Anterior cingulate cortex (tissue), 58 donors: ENCODE data around the gene MYOM1.
A peak's percentile ranks its signal among the peaks of the same experiment; 100 is the strongest.
"Not testable (repeated sequence)": the region's sequence is repeated elsewhere in the genome, so short reads cannot be mapped to it uniquely, and the experiment has no call there.

Experiments
- DNase-seq, 58 donors: peaks; one replicate each; lab custom pipeline; 2025; lab: John Stamatoyannopoulos, UW

Gene MYOM1

GRCh38 chr18:3095921-3096320 is 123.8 kb downstream of the MYOM1 start:
- DNase-seq = no peak

GRCh38 chr18:3094338-3094684 is 125.5 kb downstream of the MYOM1 start:
- no peak for DNase-seq

GRCh38 chr18:3093624-3094337 is 126.0 kb downstream of the MYOM1 start:
- peak in 2 of 58 donors; percentile 1 to 7 for DNase-seq

- no peak for DNase-seq
Measured at GRCh38 chr18:3092727-3093126, 127.0 kb downstream of the MYOM1 start.

DNA sequence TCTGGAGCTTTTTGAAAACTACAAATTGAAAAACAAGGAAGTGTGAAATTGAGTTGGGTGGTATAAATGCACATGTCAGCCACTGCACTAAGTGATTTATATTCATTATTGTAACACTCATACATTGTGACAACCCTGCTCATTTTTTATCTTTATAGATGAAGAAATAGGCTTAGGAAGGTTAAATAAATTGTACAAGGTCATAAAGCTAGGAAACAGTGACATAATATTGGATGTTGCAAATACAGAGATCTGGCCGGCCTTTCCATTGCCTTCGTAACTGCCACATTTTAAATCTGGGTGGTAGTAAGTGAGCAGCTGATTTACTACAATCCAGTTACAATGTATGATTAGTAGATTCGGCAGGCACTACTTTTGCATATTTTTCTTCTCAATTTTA is 130.2 kb downstream of the MYOM1 start:
- DNase-seq = no peak

DNA sequence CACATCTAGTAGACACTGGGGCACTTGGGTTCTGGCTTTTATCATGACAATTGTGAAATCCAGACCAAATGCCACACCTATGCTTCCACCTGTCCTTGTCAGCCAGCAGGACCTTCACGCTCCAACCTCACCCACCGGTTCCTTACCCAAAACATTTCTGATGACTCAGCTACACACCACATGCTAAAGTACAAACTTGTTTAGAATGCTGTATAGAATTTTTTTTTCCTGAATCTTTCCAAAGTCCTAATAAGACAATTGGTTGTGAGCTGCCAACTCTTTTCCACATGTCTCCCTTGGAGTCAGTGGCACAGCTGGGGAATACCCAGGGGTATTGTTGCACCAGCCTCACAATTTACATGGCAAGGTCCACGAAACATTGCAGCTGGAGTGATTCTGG is 131.3 kb downstream of the MYOM1 start:
- DNase-seq = no peak

DNA sequence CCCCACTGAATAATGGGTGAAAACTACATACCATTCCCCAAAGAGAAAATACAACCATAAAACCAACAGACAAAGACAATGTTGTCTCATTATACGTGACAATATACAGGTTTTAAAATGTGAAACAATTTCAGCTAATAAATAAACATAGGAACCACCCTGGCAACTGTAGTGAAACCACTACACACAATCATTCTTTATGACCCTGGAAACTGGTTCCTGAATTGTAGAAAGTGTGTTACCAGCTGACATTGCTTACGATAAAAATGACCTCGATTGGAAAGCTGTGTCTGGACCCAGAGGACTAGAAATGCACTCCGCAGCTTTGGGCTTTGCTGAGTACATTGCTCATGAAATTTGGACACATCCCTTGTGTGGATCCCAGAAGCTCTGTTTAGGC is 132.9 kb downstream of the MYOM1 start:
- DNase-seq = no peak

- no peak for DNase-seq
Measured at GRCh38 chr18:3085612-3086011, 134.2 kb downstream of the MYOM1 start.

DNA sequence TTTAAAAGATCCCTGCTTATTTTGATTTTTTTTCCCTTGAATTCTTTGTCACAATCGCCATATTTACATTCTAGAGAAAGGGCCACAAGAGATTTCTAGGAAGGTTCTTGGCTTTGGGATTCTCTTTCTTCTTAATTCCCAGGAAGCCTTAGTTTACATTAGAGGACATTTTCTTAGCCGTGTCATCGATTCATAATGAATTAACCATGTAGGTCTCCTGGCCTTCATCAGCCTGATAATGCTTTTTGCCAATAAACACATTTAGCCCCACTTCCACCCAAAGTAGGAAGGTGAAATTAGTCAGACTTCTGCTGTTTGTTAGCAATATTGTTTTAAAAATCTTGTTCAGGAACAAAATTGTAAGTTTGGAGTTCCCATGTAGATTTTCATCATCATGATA is 135.6 kb downstream of the MYOM1 start:
- DNase-seq = no peak

GRCh38 chr18:3083766-3084165 is 136.0 kb downstream of the MYOM1 start:
- no peak for DNase-seq

DNA sequence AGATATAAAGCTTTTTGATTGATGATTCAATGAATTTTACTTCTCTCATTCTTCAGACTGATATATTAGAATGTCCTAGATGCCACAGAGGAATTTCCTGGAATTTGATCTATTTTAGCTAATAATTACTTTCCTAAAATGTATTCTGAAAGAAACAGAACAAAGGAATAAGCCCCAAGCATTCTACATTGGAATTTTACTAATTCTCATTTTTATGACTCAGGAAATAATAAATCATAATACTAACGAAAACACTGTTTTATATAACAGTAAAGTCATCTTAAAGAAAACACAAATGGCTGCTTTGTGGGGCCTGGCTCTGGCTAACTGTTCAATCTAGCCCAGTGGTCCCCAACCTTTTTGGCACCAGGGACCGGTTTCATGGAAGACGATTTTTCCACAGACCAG is 138.2 kb downstream of the MYOM1 start:
- no peak for DNase-seq

DNA sequence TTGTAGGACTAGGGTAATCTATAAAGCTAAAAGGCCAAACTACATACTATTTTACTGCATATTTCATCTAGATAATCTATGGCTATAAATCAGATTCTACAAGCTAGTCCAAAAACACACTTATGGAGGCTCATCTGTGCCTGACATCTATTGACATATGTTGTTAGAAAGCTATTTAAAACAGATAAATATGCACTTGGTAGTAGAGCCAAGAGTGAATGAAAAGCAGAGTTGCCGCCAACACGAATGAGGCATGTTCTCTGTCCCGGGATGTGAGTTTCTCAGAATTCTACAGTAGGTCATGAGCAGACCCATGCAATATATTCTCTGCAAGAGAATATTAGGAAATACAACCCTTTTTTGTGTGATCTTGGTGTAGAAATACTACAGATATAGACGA is 140.1 kb downstream of the MYOM1 start:
- no peak for DNase-seq

GRCh38 chr18:3075491-3075890 is 144.3 kb downstream of the MYOM1 start:
- DNase-seq = no peak

- DNase-seq = no peak
Measured at GRCh38 chr18:3074087-3074486, 145.7 kb downstream of the MYOM1 start.

DNA sequence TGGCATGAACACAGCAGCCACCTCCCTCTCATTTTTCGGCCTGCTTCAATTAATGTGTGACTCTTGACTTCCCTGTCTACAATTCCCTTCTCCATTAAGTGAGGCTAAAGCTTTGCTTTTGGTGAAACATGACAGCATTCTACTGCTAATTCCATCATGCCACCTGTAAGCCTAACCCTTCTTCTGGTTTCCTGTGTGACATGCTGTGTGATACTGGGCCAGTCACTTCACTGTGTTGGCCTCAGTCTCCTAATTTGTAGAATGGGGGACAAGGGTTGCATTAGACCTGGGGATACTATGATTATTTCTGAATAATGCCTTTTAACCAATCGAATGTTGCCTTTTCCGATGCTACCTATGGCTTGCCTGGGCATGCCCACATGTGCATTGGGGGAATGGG is 146.4 kb downstream of the MYOM1 start:
- DNase-seq = not testable (repeated sequence)

- DNase-seq = no peak
Measured at GRCh38 chr18:3071676-3072075, 148.1 kb downstream of the MYOM1 start.

GRCh38 chr18:3069671-3070433 is 149.9 kb downstream of the MYOM1 start:
- no peak for DNase-seq

- no peak for DNase-seq
Measured at GRCh38 chr18:3067722-3068121, 152.0 kb downstream of the MYOM1 start.

DNA sequence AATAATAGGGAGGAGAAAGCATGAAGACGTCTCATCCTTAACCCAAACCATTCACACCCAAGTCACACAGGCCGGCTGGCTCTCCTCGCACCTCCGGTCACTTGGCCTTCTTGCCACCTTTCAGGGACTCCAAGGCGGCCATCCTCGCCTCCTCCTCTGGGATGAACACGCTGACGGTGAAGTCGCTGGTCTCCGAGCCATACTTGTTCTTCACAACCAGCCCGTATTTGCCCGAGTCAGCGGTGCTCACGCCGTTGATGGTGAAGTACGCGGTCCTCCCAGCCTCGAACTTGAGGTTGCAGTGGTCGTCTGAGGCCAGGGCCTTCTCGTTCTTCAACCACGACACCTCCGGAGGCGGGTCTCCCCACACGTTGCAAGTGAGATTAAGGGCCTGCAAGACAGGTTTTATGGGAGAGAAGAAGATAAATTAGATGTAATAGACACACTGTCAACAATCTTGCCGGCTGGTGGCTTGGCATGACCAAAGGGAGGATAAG is 152.6 kb downstream of the MYOM1 start:
- no peak for DNase-seq

GRCh38 chr18:3066341-3067110 is 153.2 kb downstream of the MYOM1 start:
- no peak for DNase-seq

DNA sequence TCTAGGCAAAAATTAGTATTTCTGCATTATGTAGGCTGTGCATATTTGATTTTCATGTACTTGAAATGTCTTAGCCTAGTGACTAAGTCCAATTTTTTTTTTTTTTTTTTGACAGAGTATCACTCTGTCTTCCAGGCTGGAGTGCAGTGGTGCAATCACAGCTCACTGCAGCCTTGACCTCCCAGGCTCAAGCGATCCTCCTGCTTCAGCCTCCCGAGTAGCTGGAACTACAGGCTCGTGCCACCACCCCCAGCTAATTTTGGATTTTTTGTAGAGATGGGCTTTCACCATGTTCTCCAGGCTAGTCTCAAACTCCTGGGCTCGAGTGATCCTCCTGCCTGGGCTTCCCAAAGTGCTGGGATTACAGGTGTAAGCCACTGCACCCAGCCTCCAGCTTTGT is 156.0 kb downstream of the MYOM1 start:
- DNase-seq = not testable (repeated sequence)
